Stomach (tissue), 4 donors: ENCODE results near the gene HSPB7.

Experiments used
- CTCF ChIP-seq, 7 experiments: fragments of 450-650 bp in 4 of 7; fragments of 200-600 bp in 3 of 7; sonication (generic) in 3 of 7; IDR thresholded peaks; one replicate each; pipeline ENCODE4 v1.5.1; 2016 to 2019; ENCODE audit warnings: antibody characterized with exemption in 7 of 7, control low read depth in 2 of 7, mild to moderate bottlenecking in 1 of 7
- EP300 ChIP-seq: sonication (generic); formaldehyde crosslinking; IDR thresholded peaks from one replicate; pipeline ENCODE4 v1.6.1; 2017; ENCODE audit warnings: antibody characterized with exemption
- POLR2A ChIP-seq, 4 donors: fragments of 450-650 bp; IDR thresholded peaks; one replicate each; pipeline ENCODE4 v1.6.1; 2016; ENCODE audit warnings: antibody characterized with exemption in 4 of 4, control low read depth in 2 of 4, mild to moderate bottlenecking in 1 of 4, moderate library complexity in 1 of 4
- POLR2AphosphoS5 ChIP-seq, 3 donors: sonication (generic); formaldehyde crosslinking; IDR thresholded peaks; one replicate each; pipeline ENCODE4 v1.6.1; 2016; ENCODE audit warnings: antibody characterized with exemption in 3 of 3

GRCh38 chr1:15994081-15994480, 23.8 kb downstream of the HSPB7 start:
- TF ChIP-seq CTCF (IDR thresholded peaks at IDR 0.05) (no peak), POLR2AphosphoS5 (IDR thresholded peaks at IDR 0.05) (no peak), EP300 (no peak), POLR2A (IDR thresholded peaks at IDR 0.05) (no peak)
